ENCODE results near the gene CFAP68. TPM values are rescaled to one million over a fixed set of nuclear protein-coding genes. Genes with fewer than 3 reads are reported as not detected.

CFAP68 gene
- total RNA-seq, 1 experiment from 2014 or later = 49.6 TPM

DNA sequence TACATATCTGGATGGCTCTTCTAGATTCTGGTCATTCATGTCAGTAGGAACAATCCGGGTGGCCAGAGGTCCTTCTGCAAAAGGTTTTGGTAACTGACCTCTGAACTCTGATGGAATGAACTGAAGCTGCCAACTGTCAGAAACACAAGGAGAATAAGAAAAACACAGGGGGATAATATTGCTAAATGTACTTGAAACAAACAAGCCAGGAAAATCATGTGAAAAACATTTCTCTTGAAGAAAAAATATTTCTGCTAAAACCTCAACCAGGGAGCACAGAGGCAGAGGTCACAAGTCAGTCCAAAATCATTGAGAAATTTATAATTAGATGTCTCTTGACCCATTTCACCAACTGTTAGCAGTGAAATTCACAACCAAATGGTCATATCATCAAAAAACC lies 43.2 kb upstream of the CFAP68 start:
- ATAC-seq (no peak), DNase-seq (ENCODE audit: low read depth, low spot score) (no peak)
- ChIA-PET RAD21 (ENCODE audit: low non-redundant PET in 1 of 2, low total read pairs in 2 of 2, uncharacterized antibody in 2 of 2, unreplicated experiment in 2 of 2) (no interaction called here), CTCF (no interaction called here), POLR2A (no interaction called here)
- no peaks in the 10 kb centered on the region for H3K27me3 ChIP-seq (ENCODE audit: insufficient read depth, low read length)
- no peaks in the 10 kb centered on the region for H3K79me2 ChIP-seq (ENCODE audit: insufficient read depth, low read length)
- peaks cover 0 to 4% of the 10 kb centered on the region in 2 experiments; a peak in 3 of 4 replicates for H3K36me3 ChIP-seq (ENCODE audit: control insufficient read depth in 1 of 2, insufficient read depth in 2 of 2, low read length in 2 of 2)
- BruUV-seq (replicated peaks) = no TSS peak
- H4K20me1 ChIP-seq (ENCODE audit: insufficient read depth) = no peaks in the 10 kb centered on the region
- H2AFZ ChIP-seq (ENCODE audit: low read depth, low read length, poor library complexity, severe bottlenecking) = no peak overlapping the region
- no peak overlapping the region for H3K9ac ChIP-seq (ENCODE audit: low read length)
- intact Hi-C loops (cut with micrococcal nuclease) = no loop called here
- no peak overlapping the region for H3K4me3 ChIP-seq (replicated peaks in 1 of 2; ENCODE audit: low read depth in 1 of 2, low read length in 2 of 2)
- no peak overlapping the region for H3K4me2 ChIP-seq (ENCODE audit: low read length)
- 0 out of 4 replicates have a peak, but pooled peaks cover 0 to 2% of the 10 kb centered on the region in 2 experiments for H3K4me1 ChIP-seq (ENCODE audit: control insufficient read depth in 1 of 2, insufficient read depth in 2 of 2, low read length in 2 of 2)
- no peaks in the 10 kb centered on the region for H3K9me3 ChIP-seq (ENCODE audit: control insufficient read depth in 1 of 2, insufficient read depth in 1 of 2, low read depth in 1 of 2, low read length in 2 of 2)
- TF ChIP-seq FOSL1 (IDR thresholded peaks at IDR 0.05; ENCODE audit: low read depth) = no peak
- no peak for TF ChIP-seq SP1 (IDR thresholded peaks at IDR 0.05; ENCODE audit: low read depth)
- no peak for TF ChIP-seq CTCF (IDR thresholded peaks at IDR 0.05 in 2 of 3, conservative IDR thresholded peaks at IDR 0.05 in 1 of 3; ENCODE audit: borderline replicate concordance in 1 of 3, insufficient read depth in 1 of 3, low read depth in 2 of 3, low read length in 2 of 3)
- TF ChIP-seq CEBPB (IDR thresholded peaks at IDR 0.05; ENCODE audit: low read depth) = no peak
- TF ChIP-seq TCF7L2 (IDR thresholded peaks at IDR 0.05; ENCODE audit: borderline replicate concordance, extremely low read depth, insufficient read depth, insufficient read length) = no peak
- no peak for TF ChIP-seq JUND (IDR thresholded peaks at IDR 0.05)
- TF ChIP-seq, protein P1, sequence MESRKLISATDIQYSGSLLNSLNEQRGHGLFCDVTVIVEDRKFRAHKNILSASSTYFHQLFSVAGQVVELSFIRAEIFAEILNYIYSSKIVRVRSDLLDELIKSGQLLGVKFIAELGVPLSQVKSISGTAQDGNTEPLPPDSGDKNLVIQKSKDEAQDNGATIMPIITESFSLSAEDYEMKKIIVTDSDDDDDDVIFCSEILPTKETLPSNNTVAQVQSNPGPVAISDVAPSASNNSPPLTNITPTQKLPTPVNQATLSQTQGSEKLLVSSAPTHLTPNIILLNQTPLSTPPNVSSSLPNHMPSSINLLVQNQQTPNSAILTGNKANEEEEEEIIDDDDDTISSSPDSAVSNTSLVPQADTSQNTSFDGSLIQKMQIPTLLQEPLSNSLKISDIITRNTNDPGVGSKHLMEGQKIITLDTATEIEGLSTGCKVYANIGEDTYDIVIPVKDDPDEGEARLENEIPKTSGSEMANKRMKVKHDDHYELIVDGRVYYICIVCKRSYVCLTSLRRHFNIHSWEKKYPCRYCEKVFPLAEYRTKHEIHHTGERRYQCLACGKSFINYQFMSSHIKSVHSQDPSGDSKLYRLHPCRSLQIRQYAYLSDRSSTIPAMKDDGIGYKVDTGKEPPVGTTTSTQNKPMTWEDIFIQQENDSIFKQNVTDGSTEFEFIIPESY (IDR thresholded peaks at IDR 0.05; ENCODE audit: extremely low read depth, insufficient replicate concordance, low read length) = no peak
- no peak for TF ChIP-seq ZNF274 (IDR thresholded peaks at IDR 0.05; ENCODE audit: low read depth, low read length)
- no peak overlapping the region for H3K27ac ChIP-seq (ENCODE audit: low read depth, low read length)
- H3K9me2 ChIP-seq (ENCODE audit: insufficient read depth) = no peaks in the 10 kb centered on the region
